Measurements from ENCODE around the gene KSR2.

DNA sequence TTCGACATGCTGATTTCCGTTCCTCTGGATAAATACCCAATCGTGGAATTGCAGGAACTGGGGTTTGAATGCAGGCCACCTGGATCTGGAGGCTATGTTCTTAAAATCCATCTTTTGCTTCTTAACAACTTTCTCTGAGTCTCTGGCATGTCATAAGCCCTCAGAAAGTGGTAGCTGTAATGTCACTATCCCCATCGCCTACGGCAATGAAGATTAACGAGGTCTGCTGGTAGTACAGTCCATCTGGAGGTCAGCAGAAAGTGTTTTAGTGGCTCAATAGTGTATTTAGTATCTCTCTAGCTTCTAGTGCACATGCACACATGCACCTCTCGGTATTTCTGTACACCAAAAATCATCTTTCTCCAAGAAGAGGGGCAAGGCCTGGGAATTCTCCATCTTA lies 477.1 kb downstream of the KSR2 start:
- TF ChIP-seq POLR2A (IDR thresholded peaks at IDR 0.05), result no peak
- TF ChIP-seq, protein P1, sequence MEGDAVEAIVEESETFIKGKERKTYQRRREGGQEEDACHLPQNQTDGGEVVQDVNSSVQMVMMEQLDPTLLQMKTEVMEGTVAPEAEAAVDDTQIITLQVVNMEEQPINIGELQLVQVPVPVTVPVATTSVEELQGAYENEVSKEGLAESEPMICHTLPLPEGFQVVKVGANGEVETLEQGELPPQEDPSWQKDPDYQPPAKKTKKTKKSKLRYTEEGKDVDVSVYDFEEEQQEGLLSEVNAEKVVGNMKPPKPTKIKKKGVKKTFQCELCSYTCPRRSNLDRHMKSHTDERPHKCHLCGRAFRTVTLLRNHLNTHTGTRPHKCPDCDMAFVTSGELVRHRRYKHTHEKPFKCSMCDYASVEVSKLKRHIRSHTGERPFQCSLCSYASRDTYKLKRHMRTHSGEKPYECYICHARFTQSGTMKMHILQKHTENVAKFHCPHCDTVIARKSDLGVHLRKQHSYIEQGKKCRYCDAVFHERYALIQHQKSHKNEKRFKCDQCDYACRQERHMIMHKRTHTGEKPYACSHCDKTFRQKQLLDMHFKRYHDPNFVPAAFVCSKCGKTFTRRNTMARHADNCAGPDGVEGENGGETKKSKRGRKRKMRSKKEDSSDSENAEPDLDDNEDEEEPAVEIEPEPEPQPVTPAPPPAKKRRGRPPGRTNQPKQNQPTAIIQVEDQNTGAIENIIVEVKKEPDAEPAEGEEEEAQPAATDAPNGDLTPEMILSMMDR (IDR thresholded peaks at IDR 0.05), result no peak
